Esophagus muscularis mucosa (tissue), 4 donors: Measurements from ENCODE around the gene WNT9A.

Source experiments
- EP300 ChIP-seq: sonication (generic); formaldehyde crosslinking; IDR thresholded peaks from one replicate; pipeline ENCODE4 v1.6.1; 2017; ENCODE audit warnings: antibody characterized with exemption
- POLR2A ChIP-seq: fragments of 450-650 bp; IDR thresholded peaks from one replicate; pipeline ENCODE4 v1.6.1; 2017; ENCODE audit warnings: antibody characterized with exemption, moderate library complexity, mild to moderate bottlenecking, low read depth
- TF ChIP-seq, protein P1 (sequence below), 3 experiments: fragments of 200-600 bp in 2 of 3; fragments of 450-650 bp in 1 of 3; sonication (generic) in 2 of 3; IDR thresholded peaks; one replicate each; pipeline ENCODE4 v1.5.1; 2017 to 2019; ENCODE audit warnings: antibody characterized with exemption in 3 of 3, mild to moderate bottlenecking in 2 of 3, moderate library complexity in 1 of 3

DNA sequence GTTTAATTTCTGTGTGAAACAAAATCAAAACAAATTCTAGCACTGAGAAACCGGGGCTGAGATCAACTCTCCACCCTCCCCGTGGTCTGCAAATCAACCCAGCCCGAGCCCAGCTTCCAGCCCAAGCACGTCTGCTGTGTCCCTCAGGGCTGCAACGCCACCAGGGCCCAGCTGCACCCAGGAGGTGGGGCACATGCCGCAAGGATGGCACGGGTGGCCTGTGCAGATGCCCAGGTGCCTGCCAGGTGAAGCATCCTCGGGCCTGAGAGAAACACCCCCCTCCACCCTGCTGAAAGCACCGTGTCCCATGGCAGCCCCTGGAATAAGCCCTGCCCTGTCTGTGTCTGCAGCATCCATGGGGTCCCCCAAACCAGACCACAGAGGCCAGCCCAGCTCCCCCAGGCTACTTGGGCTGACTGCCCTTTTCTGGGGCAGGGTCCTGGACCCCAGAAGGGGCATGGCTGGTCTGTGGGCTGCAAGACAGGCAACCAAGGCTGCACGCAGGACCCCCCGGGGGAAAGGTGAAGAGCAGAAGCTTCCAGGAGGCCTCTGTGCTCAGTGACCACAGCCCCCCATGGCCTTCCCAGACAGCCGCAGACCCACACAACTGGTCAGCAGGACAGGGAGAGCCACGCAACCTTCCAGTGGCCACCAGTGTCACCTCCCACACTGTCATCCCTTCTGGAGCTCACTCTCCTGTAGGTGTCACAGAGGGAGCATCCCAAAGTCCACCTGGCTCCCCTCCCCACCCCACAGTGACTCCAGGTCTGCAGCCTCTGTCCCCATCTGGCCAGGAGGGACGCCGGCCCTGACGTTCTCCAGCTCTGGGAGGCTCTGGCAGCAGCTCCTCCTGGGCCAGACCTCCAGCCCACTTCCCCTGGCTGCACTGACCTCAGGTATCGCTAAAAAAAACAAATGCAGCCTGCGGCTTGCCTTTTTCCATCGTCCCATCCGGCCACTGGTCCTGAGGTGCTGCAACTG, 7.7 kb downstream of the WNT9A start:
- TF ChIP-seq POLR2A = no peak
- TF ChIP-seq, protein P1, sequence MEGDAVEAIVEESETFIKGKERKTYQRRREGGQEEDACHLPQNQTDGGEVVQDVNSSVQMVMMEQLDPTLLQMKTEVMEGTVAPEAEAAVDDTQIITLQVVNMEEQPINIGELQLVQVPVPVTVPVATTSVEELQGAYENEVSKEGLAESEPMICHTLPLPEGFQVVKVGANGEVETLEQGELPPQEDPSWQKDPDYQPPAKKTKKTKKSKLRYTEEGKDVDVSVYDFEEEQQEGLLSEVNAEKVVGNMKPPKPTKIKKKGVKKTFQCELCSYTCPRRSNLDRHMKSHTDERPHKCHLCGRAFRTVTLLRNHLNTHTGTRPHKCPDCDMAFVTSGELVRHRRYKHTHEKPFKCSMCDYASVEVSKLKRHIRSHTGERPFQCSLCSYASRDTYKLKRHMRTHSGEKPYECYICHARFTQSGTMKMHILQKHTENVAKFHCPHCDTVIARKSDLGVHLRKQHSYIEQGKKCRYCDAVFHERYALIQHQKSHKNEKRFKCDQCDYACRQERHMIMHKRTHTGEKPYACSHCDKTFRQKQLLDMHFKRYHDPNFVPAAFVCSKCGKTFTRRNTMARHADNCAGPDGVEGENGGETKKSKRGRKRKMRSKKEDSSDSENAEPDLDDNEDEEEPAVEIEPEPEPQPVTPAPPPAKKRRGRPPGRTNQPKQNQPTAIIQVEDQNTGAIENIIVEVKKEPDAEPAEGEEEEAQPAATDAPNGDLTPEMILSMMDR (IDR thresholded peaks at IDR 0.05) = no peak
- no peak for TF ChIP-seq EP300
